ENCODE data around the gene CAMTA1.

CAMTA1 gene

GRCh38 chr1:7040969-7041695 is 255.9 kb downstream of the CAMTA1 start:
- no peak for DNase-seq (ENCODE audit: low read depth in 2 of 2)

- DNase-seq (ENCODE audit: low read depth in 2 of 2) = no peak
Measured at GRCh38 chr1:7042322-7043190, 257.3 kb downstream of the CAMTA1 start.

DNA sequence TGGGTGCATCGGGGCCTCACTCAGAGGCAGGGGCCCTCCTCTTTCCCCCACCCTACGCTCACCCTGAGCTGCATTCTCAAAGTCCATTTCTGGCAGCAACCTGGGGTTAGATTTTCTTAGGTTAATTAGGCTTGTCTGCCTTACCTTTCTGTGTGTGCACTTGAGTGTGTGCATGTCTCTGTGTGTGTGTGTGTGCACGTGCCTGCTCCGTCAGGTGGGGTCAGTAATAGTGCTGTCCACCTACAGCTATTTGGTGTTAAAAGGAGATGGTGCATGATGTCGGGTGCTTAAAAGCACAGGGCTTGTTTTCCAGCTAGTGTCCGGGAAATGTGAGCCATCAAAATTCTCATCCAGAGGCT is 257.9 kb downstream of the CAMTA1 start:
- no peak for DNase-seq (ENCODE audit: low read depth in 2 of 2)

GRCh38 chr1:7043719-7044535 is 258.7 kb downstream of the CAMTA1 start:
- DNase-seq (ENCODE audit: low read depth in 2 of 2) = no peak

- no peak for DNase-seq (ENCODE audit: low read depth in 2 of 2)
Measured at GRCh38 chr1:7045897-7046296, 260.6 kb downstream of the CAMTA1 start.

DNA sequence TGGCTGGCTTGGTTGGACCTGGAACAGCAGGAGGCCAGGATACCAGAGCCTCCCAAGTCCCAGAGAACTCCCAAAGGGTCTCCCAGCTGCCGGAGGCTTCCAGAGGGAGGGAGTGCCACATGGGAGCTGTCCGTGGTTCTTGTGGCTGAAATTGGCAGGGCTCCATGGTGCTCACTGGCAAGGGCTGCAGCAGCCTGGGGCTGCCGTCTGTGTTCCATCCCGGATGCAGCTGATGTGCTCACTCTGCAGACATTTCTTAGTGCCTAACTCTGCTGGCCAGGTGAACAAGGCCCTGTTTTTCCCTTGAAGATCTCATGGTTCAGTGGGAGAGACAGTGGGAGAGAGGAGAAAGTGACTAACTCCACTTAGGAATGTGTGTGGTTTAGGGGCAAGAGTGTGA is 261.1 kb downstream of the CAMTA1 start:
- DNase-seq (ENCODE audit: low read depth in 2 of 2) = no peak

DNA sequence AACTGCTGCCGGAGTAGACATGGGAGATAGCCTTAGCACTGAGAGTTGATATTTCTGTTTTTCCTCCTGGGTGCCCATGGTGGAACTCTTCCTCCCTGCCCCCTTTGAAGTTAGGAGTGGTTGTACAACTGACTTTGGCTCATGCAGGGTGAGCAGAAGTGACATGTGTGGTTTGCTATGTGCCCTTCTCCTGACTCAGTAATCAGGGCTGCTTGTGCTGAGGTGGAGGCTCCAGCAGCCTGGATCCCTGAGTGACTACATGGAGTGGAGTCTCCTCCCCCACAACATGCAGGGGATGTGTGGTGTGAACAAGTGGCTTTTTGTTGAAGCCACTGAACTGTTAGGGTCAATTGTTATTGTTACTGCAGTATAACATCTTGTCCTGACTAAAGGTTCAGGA is 261.6 kb downstream of the CAMTA1 start:
- no peak for DNase-seq (ENCODE audit: low read depth in 2 of 2)

- no peak for DNase-seq (ENCODE audit: low read depth in 2 of 2)
Measured at GRCh38 chr1:7047866-7048265, 262.6 kb downstream of the CAMTA1 start.

DNA sequence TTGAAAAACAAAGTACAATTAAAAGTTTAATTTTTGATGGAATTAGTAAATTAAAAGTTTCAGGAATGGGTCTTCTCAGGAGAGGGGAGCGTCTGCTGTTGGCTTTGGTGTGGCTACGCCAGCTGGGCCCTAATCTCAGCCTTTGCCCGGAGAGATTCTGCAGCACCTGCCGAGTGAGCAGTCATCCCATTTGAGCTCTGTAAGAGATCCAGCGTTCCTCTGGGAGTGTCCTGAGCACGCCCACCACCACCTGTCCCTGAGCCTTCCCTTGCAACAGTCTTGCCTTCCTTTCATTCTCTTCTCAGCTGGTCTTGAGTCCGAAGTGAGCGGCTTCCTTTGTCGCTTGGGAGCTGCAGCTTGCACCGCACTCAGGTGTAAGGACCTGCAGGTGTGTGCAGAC is 263.1 kb downstream of the CAMTA1 start:
- DNase-seq (ENCODE audit: low read depth in 2 of 2) = no peak

GRCh38 chr1:7049913-7050625 is 264.8 kb downstream of the CAMTA1 start:
- DNase-seq (ENCODE audit: low read depth in 2 of 2) = no peak

- no peak for DNase-seq (ENCODE audit: low read depth in 2 of 2)
Measured at GRCh38 chr1:7050751-7051665, 265.8 kb downstream of the CAMTA1 start.

GRCh38 chr1:7052701-7053100 is 267.4 kb downstream of the CAMTA1 start:
- DNase-seq (ENCODE audit: low read depth in 2 of 2) = no peak

- no peak for DNase-seq (ENCODE audit: low read depth in 2 of 2)
Measured at GRCh38 chr1:7060745-7061144, 275.5 kb downstream of the CAMTA1 start.

DNA sequence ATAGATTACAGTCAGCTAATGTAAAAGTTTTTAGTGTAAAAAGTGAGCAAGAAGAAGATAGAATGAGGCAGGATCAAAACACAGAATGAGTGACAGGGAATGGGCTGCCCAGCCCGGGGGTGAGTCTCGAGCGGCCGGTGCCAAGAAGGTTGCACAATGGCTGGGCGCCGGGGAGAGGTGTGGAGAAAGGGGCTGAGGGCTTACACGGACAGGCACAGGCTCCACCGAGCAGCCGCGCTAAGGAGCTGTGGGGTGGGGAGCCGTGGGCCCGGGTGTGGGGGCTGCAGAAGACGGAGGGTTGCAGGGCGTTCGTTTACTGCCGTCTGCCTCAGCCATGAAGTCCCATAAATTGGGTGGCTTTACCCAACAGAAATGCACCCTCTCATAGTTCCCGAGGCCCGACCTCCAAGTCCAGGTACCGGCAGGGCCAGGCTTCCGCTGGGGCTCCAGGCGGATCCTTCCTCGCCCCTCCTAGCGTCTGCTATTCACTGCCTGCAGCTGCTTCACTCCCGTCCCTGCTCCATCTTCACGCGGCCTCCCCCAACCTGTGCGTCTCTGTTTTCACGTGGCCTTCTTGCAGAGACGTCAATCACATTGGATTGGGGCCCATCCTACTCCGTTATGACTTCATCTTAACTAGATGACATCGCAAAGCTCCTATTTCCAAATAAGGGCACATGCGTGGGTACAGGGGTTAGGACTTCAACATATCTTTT is 277.2 kb downstream of the CAMTA1 start:
- no peak for DNase-seq (ENCODE audit: low read depth in 2 of 2)

- DNase-seq (ENCODE audit: low read depth in 2 of 2) = no peak
Measured at GRCh38 chr1:7063981-7064380, 278.7 kb downstream of the CAMTA1 start.

GRCh38 chr1:7068552-7068951 is 283.3 kb downstream of the CAMTA1 start:
- no peak for DNase-seq (ENCODE audit: low read depth in 2 of 2)

DNA sequence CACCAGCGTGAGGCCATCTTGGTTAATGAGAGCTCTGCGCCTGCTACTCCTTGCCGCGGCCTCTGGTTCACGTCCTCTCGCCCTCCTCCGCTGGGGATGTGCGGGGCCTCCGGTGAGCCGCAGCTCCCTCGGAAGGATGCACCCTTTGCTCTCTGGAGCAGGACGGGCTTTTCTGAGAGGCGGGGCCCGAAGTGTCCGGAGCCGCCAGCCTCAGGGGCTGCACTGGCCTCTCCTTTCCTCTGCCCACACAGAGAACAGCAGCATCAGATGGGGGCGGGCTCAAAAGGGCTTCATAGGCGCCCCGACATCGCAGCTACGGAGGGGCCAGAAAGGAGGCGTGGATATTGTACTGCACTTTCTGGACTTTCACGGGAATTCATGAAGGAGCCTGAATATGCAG is 284.7 kb downstream of the CAMTA1 start:
- DNase-seq (ENCODE audit: low read depth in 2 of 2) = no peak

GRCh38 chr1:7070389-7071029 is 285.3 kb downstream of the CAMTA1 start:
- DNase-seq (ENCODE audit: low read depth in 2 of 2) = peak; percentile 11 to 15

DNA sequence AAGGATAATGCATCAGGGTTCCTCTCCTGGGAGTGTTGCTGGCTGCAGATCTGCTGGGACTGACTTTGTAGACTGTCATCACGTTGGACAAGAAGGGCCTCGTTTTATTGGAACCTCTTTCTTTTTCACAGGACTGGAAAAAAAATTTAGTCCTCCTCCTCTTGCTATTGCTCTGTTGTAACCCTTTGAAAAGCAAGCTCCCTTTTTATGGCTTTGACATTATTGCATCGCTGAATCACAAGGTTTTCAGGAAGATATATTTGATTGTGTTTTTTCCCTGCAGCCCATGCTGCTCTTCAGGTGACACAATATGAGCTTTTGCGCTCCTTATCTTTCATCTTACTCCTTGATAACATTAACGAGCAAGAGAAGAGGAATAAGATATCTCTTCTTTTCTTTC is 290.9 kb downstream of the CAMTA1 start:
- no peak for DNase-seq (ENCODE audit: low read depth in 2 of 2)

DNA sequence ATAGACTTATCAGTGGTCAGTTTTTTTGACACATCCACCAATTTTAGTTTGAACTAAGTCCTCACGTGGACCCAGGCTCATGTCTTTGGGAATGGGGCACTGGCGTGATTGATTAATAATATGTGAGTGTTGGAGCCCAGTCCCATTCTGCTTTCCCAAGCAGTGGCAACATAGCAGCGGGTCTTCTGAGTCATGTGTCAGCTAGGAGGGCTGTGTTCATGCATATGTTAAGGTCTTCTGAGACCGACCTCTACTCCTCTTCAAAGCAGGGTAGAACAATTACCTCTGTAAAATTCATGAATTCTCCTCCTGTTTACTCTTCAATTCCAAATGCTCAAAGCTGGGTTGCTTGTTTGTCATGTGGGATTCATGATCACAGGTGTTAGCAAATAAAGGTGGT is 291.3 kb downstream of the CAMTA1 start:
- DNase-seq (ENCODE audit: low read depth in 2 of 2) = no peak
